ENCODE results near the gene TMEM80.

GRCh38 chr11:706439-706956 is 10.9 kb downstream of the TMEM80 start:
- no peak for TF ChIP-seq CTCF (IDR thresholded peaks at IDR 0.05)
- TF ChIP-seq POLR2A (IDR thresholded peaks at IDR 0.05) = no peak

Measured in lower leg skin (tissue), 3 donors.